HL-60 (cell line): ENCODE results near the gene TSPAN13.
"Not testable (repeated sequence)": the region's sequence is repeated elsewhere in the genome, so short reads cannot be mapped to it uniquely, and the experiment has no call there.

ENCODE experiments used
- DNase-seq, 2 experiments: peaks; one replicate each; pipeline ENCODE4 v3.0.0-alpha.2; 2010 to 2020; ENCODE audit warnings: low read depth in 1 of 2, low spot score in 1 of 2
- H3K27ac ChIP-seq: fragments of 250-450 bp; sonication (Bioruptor Pico); replicated peaks from 2 replicates; pipeline ENCODE4 v1.5.1; 2020; ENCODE audit warnings: mild to moderate bottlenecking, moderate library complexity
- H3K27me3 ChIP-seq: fragments of 250-450 bp; sonication (Bioruptor Pico); 2 replicates; pipeline ENCODE4 v1.5.1; 2021; ENCODE audit warnings: mild to moderate bottlenecking, moderate library complexity; ENCODE audit not compliant: insufficient read depth, poor library complexity, severe bottlenecking
- H3K4me3 ChIP-seq: replicated peaks from 2 replicates; pipeline ENCODE4 v1.5.1; 2011; ENCODE audit warnings: mild to moderate bottlenecking, control low read depth, low read length; ENCODE audit not compliant: insufficient read depth
- CTCF ChIP-seq: IDR thresholded peaks from one replicate; pipeline ENCODE4 v1.5.1; 2011; ENCODE audit warnings: low read length, control low read depth, inconsistent platforms; ENCODE audit not compliant: insufficient read depth
- GABPA ChIP-seq: IDR thresholded peaks from 2 replicates; pipeline ENCODE4 v1.6.1; 2012; ENCODE audit warnings: low read depth
- POLR2AphosphoS5 ChIP-seq: IDR thresholded peaks from 2 replicates; pipeline ENCODE4 v1.6.1; 2012; ENCODE audit warnings: low read depth
- REST ChIP-seq: IDR thresholded peaks from 2 replicates; pipeline ENCODE4 v1.6.1; 2012; ENCODE audit warnings: low read depth; ENCODE audit not compliant: insufficient replicate concordance
- SPI1 ChIP-seq: IDR thresholded peaks from 2 replicates; pipeline ENCODE4 v1.6.1; 2012; ENCODE audit warnings: low read depth, mild to moderate bottlenecking, borderline replicate concordance

TSPAN13 gene

GRCh38 chr7:16762177-16762576 lies 8.6 kb downstream of the TSPAN13 start:
- no peak for DNase-seq
- no peak for TF ChIP-seq POLR2AphosphoS5
- TF ChIP-seq GABPA, result no peak
- TF ChIP-seq SPI1, result no peak
- TF ChIP-seq CTCF, result no peak
- no peak for TF ChIP-seq REST
- Histone ChIP-seq H3K27me3 (no peaks in the 10 kb centered on the region), H3K4me3 (no peak overlapping the region), H3K27ac (no peak overlapping the region)

- TF ChIP-seq SPI1 (no peak), GABPA (no peak), CTCF (no peak), POLR2AphosphoS5 (no peak), REST (no peak)
- Histone ChIP-seq H3K27me3 (no peaks in the 10 kb centered on the region), H3K27ac (no peak overlapping the region), H3K4me3 (no peak overlapping the region)
- DNase-seq, result no peak
Measured at GRCh38 chr7:16764942-16765341, 11.4 kb downstream of the TSPAN13 start.

- no peak for DNase-seq
- no peak overlapping the region for H3K4me3 ChIP-seq
- no peak overlapping the region for H3K27ac ChIP-seq
- H3K27me3 ChIP-seq, result no peaks in the 10 kb centered on the region
- TF ChIP-seq SPI1, result no peak
- TF ChIP-seq GABPA, result no peak
- no peak for TF ChIP-seq POLR2AphosphoS5
- TF ChIP-seq CTCF, result no peak
- TF ChIP-seq REST, result no peak
Measured at GRCh38 chr7:16765436-16765859, 11.9 kb downstream of the TSPAN13 start.

GRCh38 chr7:16769994-16770393 lies 16.4 kb downstream of the TSPAN13 start:
- not testable (repeated sequence) for H3K27ac ChIP-seq, H3K27me3 ChIP-seq, DNase-seq, H3K4me3 ChIP-seq
